Skin of body (tissue), 3 donors: ENCODE results near the gene KRTAP3-1. TPM values are rescaled to one million over a fixed set of nuclear protein-coding genes. Genes with fewer than 3 reads are reported as not detected.

Experiments used
- DNase-seq: peaks from one replicate; lab custom pipeline; 2025; lab: John Stamatoyannopoulos, UW
- small RNA-seq: library from RNA; depleted of rRNA; stranded (forward); fragments of <200 nt; gene quantifications from one replicate; pipeline ENCODE3, GENCODE V24; 2014; ENCODE audit warnings: low replicate concordance
- total RNA-seq: library from RNA; depleted of rRNA; stranded (reverse); fragments of >200 nt; gene quantifications from one replicate; pipeline ENCODE4 v1.2.3, GENCODE V29; 2014

Gene KRTAP3-1
- total RNA-seq, 1 donor from 2014 or later = 5.3 TPM

DNA sequence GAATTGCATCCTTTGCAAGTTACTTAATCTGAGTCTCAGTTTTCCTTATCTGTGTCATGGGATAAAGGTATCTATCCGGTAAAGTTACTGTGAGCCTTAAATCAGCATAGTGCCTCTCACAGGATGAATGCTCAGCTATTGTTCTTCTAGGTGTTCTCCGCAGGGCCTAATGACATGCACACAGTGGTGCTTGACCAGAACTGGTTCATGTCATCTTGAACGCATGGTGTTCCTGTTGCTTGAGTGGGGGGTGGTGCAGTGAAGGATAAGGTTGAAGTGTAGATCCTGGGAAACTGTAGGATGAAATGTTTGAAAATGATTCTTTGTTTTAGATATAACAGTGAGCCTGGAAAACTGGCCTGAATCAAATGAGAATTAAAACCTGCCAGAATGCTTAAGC, 28.8 kb downstream of the KRTAP3-1 start:
- DNase-seq = no peak

DNA sequence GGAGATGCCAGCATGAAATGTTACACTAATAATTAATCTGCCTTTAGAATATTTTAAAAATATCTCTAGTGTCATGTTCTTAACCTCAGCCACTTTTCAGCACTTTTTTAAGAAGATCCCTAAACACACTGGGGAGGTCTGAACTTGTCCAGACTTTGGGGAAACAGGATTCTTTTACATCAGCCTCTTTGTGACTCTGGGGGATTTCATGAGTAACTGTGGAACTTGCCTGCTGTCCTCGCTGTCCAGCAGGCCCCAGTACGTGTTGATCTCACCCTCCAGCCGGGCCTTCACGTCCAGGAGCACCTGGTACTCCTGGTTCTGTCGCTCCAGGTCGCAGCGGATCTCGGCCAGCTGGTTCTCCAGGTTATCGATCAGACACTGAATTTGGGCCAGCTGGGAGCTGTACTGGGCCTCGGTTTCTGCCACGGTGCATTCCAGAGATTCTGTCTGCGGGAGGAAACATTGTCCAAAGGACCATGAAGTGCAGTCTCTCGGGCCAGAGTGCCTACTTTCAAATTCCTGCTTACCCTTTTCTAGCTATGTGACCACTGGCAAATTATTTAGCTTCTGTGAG, 30.3 kb downstream of the KRTAP3-1 start:
- DNase-seq = no peak

DNA sequence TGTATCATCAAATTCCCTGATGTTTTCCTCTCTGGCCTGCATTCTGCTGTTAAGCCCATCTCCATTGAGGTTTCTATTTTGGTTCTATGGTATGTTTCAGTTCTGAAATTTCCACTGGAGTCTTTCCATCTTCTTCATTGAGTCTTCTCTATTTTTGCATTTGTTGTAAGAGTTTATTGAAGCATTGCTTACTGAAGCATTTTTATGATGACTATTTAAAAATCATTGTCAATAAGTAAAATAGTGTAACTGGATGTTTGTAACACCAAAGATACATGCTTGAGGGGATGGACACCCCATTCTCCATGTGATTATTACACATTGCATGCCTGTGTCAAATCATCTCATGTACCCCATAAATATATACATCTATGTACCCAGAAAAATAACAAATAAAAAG, 33.4 kb downstream of the KRTAP3-1 start:
- no peak for DNase-seq

DNA sequence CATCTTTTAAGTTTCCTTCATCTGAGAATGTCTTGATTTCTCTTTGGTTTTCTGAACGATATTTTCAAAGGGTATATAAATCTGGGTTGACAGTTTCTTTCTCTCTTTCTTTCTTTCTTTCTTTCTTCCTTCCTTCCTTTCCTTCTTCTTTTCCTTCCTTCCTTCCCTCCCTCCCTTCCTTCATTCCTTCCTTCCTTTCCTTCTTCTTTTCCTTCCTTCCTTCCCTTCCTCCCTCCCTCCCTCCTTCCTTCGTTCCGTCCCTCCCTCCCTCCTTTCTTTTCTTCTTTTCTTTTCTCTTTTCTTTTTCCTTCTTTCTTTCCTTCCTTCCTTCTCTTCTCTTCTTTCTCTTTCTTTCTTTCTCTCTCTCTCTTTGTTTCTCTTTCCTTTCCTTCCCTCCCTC, 34.6 kb downstream of the KRTAP3-1 start:
- DNase-seq = no peak

DNA sequence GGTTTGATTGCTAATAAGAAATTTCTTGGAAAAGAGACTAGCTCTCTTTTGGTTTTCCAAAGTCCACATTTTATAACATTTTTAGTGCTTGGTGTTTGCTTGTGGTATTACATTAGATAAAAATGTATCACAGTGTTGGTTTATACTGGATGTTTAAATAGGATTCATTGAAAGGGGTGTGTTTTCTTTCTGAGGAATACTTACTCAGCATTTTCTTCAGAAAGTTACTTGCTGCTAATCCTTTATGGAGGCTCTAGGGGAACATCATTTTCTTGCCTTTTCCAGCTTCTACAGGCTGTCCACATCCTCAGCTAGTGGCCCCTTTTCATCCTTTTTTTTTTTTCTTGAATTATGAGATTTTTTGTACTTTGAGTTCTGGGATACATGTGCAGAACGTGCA, 41.3 kb downstream of the KRTAP3-1 start:
- DNase-seq = no peak

DNA sequence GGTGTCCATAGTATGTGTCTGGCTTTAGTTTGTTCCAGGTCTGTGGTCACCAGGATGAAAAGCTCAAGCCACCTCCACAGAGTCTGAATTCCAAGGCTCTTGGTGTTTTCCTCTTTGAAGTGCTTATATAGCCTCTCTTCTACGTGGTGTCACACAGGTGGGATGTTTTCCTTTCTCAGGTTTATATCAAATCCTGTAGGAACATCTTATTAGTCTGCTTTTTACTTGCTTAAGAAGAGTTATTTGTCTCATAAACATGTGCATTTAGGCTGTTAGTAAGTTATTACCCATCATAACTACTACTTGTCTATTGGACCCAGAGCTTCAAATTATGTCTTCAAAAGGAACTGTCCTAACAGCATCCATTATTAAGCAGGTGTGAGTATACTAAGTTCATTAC, 42.1 kb downstream of the KRTAP3-1 start, which contains the start of gene KRT39:
KRT39 (minus strand) TSS at position 101 of the 400 bp plus-strand sequence; CDS start at position 9, 92 bp downstream.
- no peak for DNase-seq

DNA sequence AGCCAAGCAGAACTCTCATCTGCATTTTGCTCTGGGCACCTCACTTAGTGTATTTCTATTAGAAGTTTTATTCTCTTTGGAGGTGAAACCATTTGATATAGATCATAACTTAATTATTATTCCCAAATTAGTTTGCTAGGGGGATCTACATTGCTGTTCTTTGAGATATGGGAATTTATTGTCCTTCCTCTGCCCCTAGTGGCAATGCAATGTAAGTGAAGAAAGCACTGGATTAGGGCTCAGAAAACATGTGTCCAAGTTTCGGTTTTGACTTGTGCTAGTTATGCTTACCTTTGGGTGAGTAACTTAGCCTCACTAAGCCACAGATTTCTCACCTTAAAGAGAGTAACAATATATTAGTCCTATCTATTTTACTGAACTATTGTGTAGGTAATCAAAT, 45.1 kb downstream of the KRTAP3-1 start:
- no peak for DNase-seq

DNA sequence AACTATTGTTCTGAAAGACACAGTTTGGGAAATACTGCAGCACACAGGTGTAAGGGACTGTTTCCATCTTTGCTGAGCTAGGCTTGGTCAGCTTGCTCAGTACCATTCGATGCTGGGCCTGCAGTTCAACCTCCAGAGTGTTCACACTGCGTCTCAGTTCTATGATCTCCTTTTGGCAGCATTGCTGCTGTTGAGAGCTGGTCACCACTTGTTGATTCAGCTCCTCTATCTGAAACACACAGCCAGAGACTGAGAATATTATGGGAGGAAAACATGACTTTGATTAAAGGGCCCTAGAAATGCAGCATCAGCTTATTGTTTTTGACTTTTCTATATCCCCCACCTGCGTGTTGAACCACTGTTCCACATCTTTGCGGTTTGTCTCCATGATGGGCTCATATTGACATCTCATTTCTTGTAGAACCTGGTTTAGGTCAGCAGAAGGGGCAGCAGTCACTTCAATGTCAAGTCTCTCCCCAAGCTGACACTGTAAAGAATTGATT, 46.8 kb downstream of the KRTAP3-1 start:
- no peak for DNase-seq

DNA sequence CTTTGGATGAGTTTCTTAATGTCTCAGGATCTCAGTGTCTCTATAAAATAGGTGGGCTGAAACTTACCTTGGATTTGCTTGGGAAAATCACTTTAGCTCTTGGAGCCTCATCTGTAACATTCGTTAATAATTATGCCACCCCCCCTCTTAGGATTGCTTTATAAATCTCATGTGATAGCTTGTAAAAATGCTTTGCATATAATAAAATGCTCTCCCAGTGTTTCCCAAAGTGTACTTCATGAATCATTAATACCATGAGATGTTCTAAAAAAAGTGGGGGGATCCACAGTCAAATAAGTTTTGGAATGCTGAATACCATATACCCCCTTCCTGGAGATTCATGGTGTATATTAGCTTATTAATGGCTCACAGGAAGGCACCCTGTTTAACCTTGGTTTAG, 47.3 kb downstream of the KRTAP3-1 start:
- DNase-seq = no peak

DNA sequence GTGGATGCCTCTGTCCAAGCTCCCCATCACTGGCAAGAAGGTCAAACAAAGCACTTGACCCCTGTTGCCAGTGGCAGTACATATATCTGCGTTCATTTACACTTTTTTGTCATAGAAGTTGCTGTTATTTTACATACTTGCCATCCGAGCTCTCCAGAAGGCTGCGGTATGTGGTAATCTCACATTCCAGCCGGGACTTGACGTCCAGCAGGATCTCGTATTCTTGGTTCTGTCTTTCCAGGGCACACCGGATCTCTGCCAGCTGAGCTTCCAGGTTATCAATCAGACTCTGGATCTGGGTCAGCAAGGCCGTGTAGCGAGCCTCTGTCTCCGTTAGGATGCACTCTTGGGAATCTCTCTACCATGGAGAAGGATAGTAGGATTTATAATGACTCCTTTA, 48.8 kb downstream of the KRTAP3-1 start:
- DNase-seq = no peak

Small RNAs within 50 kb of the gene (small RNA-seq; reads per million reads assigned to genes)
- not detected for gene KRTAP3-4P

Other genes with a start within 250 kb of the KRTAP3-1 start
- 18.3 TPM for gene KRT26, start 236.9 kb downstream of the KRTAP3-1 start, total RNA-seq
- gene KRT27, start 226.6 kb downstream of the KRTAP3-1 start, total RNA-seq = 428 TPM
- 152 TPM for gene KRT28, start 209.2 kb downstream of the KRTAP3-1 start, total RNA-seq
- 976 TPM for gene KRT10, start 186.5 kb downstream of the KRTAP3-1 start, total RNA-seq
- 0.10 TPM for gene KRT12, start 141.9 kb downstream of the KRTAP3-1 start, total RNA-seq
- 0.39 TPM for gene KRT20, start 123.9 kb downstream of the KRTAP3-1 start, total RNA-seq
- gene KRT23, start 71.5 kb downstream of the KRTAP3-1 start, total RNA-seq = 107 TPM
- gene KRT39, start 42.2 kb downstream of the KRTAP3-1 start, total RNA-seq = 6.4 TPM
- 7.7 TPM for gene KRT40, start 24.8 kb downstream of the KRTAP3-1 start, total RNA-seq
- gene KRTAP3-3, start 15.0 kb downstream of the KRTAP3-1 start, total RNA-seq = 1.5 TPM
- 2.3 TPM for gene KRTAP3-2, start 9.2 kb downstream of the KRTAP3-1 start, total RNA-seq
- 14.1 TPM for gene KRTAP1-5, start 18.1 kb upstream of the KRTAP3-1 start, total RNA-seq
- not detected for gene KRTAP1-4, start 21.1 kb upstream of the KRTAP3-1 start, total RNA-seq
- gene KRTAP1-3, start 25.7 kb upstream of the KRTAP3-1 start, total RNA-seq = 12.2 TPM
- gene KRTAP1-1, start 32.3 kb upstream of the KRTAP3-1 start, total RNA-seq = 7.5 TPM
- gene KRTAP2-1, start 38.2 kb upstream of the KRTAP3-1 start, total RNA-seq = 3.4 TPM
- 6.5 TPM for gene KRTAP2-2, start 46.1 kb upstream of the KRTAP3-1 start, total RNA-seq
- gene KRTAP2-3, start 51.0 kb upstream of the KRTAP3-1 start, total RNA-seq = 0.30 TPM
- gene KRTAP2-4, start 56.8 kb upstream of the KRTAP3-1 start, total RNA-seq = 3.3 TPM
- gene KRTAP4-7, start 75.0 kb upstream of the KRTAP3-1 start, total RNA-seq = 11.4 TPM
- gene KRTAP4-8, start 89.0 kb upstream of the KRTAP3-1 start, total RNA-seq = 3.1 TPM
- not detected for gene KRTAP4-16, start 93.1 kb upstream of the KRTAP3-1 start, total RNA-seq
- 5.2 TPM for gene KRTAP4-9, start 96.3 kb upstream of the KRTAP3-1 start, total RNA-seq
- gene KRTAP4-11, start 109.2 kb upstream of the KRTAP3-1 start, total RNA-seq = 0.79 TPM
- gene KRTAP4-12, start 115.1 kb upstream of the KRTAP3-1 start, total RNA-seq = 0.89 TPM
- gene KRTAP4-6, start 131.4 kb upstream of the KRTAP3-1 start, total RNA-seq = 4.0 TPM
- gene KRTAP4-5, start 140.7 kb upstream of the KRTAP3-1 start, total RNA-seq = 1.3 TPM
- 2.2 TPM for gene KRTAP4-4, start 151.6 kb upstream of the KRTAP3-1 start, total RNA-seq
- gene KRTAP4-3, start 159.1 kb upstream of the KRTAP3-1 start, total RNA-seq = 2.0 TPM
- 1.1 TPM for gene KRTAP4-2, start 169.1 kb upstream of the KRTAP3-1 start, total RNA-seq
- gene KRTAP4-1, start 175.8 kb upstream of the KRTAP3-1 start, total RNA-seq = 3.6 TPM
- gene KRTAP9-1, start 180.8 kb upstream of the KRTAP3-1 start, total RNA-seq = not detected
- gene KRTAP9-2, start 217.5 kb upstream of the KRTAP3-1 start, total RNA-seq = 6.3 TPM
- gene KRTAP9-3, start 223.3 kb upstream of the KRTAP3-1 start, total RNA-seq = 7.3 TPM
- gene KRTAP9-8, start 228.9 kb upstream of the KRTAP3-1 start, total RNA-seq = 8.5 TPM
- gene KRTAP9-4, start 240.6 kb upstream of the KRTAP3-1 start, total RNA-seq = 6.5 TPM
- 2.6 TPM for gene KRTAP9-9, start 246.3 kb upstream of the KRTAP3-1 start, total RNA-seq